ENCODE measurements around the gene IGFBP3. TPM values are rescaled to one million over a fixed set of nuclear protein-coding genes. Genes with fewer than 3 reads are reported as not detected.
A peak's percentile ranks its signal among the peaks of the same experiment; 100 is the strongest.

The IGFBP3 gene
- total and polyA plus RNA-seq, 2 of the 13 experiments (the other 11 are each of a cell fraction or from before 2014, with no cell fraction given), result 57.5 TPM; not detected in 1

GRCh38 chr7:45888185-45888992 is 32.7 kb downstream of the IGFBP3 start, which contains the start of gene IGFBP1 (continued):
- TF ChIP-seq ZNF318 (CRISPR knock-in tag; IDR thresholded peaks at IDR 0.05) (peak; percentile 76; the same call in 1 of the 2 replicates), SUZ12 (IDR thresholded peaks at IDR 0.05; ENCODE audit: low read depth, low read length) (no peak), MED1 (CRISPR knock-in tag; IDR thresholded peaks at IDR 0.05) (peak; percentile 100), ZNF703 (CRISPR knock-in tag; IDR thresholded peaks at IDR 0.05; ENCODE audit: borderline replicate concordance) (peak; percentile 82), SP1 (IDR thresholded peaks at IDR 0.05) (no peak), SP1 (CRISPR knock-in tag; IDR thresholded peaks at IDR 0.05) (peak; percentile 24; the same call in 1 of the 2 replicates), RERE (CRISPR knock-in tag; IDR thresholded peaks at IDR 0.05; ENCODE audit: low read depth) (peak; percentile 53; the same call in 1 of the 2 replicates), ELF4 (CRISPR knock-in tag; IDR thresholded peaks at IDR 0.05; ENCODE audit: borderline replicate concordance) (no peak), BCL6 (CRISPR knock-in tag; IDR thresholded peaks at IDR 0.05) (peak; percentile 66), LRRFIP1 (CRISPR knock-in tag; conservative IDR thresholded peaks at IDR 0.05) (0 out of 2 replicates have a peak, but pooled peaks have one; percentile 49), ZBTB3 (CRISPR knock-in tag; IDR thresholded peaks at IDR 0.05; ENCODE audit: borderline replicate concordance, low read depth) (no peak), RFX5 (IDR thresholded peaks at IDR 0.05; ENCODE audit: low read depth, low read length) (no peak)

Data from HepG2 (cell line).